ENCODE measurements around the gene PNP.

GRCh38 chr14:20478894-20479293 lies 9.7 kb downstream of the PNP start:
- TF ChIP-seq CTCF (IDR thresholded peaks at IDR 0.05; ENCODE audit: borderline replicate concordance, extremely low read depth, low read length, poor library complexity, severe bottlenecking): no peak
- TF ChIP-seq EZH2 (IDR thresholded peaks at IDR 0.05; ENCODE audit: borderline replicate concordance, low read depth, low read length, severe bottlenecking): no peak

All from DND-41 (cell line).